Measurements from ENCODE around the gene KDR.

The KDR gene

DNA sequence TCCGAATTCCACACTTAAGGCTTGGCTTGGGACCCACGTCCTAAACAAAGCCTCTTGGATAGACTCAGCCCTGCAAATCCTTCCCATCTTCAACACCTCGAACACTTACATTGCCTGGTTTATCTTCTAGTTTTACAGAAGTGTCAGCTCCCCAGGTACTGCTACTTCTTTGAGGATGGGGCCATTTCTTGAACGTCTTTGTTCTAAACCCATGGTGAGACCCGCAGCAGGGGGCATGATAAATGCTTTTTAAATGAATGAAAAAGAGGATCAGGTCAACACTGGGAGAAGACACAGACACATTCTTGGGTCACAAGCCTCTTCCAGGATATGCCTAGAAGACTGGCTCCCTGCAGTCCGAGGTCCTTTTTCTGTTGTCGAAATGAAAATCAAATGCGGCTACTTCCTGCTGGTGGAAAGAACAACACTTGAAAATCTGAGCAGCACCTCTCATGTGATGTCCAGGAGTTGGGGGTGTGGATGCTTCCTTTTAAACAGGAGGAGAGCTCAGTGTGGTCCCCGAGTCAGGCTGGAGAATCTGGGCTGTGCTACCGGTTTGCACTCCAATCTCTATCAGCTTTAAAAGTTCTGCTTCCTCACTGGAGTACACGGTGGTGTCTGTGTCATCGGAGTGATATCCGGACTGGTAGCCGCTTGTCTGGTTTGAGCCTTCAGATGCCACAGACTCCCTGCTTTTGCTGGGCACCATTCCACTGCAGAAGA is 45.8 kb downstream of the KDR start:
- Mint-ChIP-seq H3K36me3 (no peaks in the 10 kb centered on the region), H3K27me3 (peaks cover 12% of the 10 kb centered on the region), H3K27ac (no peak overlapping the region), H3K4me1 (no peaks in the 10 kb centered on the region), H3K9me3 (no peaks in the 10 kb centered on the region), H3K4me3 (no peak overlapping the region)
- CTCF ChIA-PET: no interaction called here
- no peak for DNase-seq

- no peaks in the 10 kb centered on the region for H3K4me1 Mint-ChIP-seq
- no peaks in the 10 kb centered on the region for H3K36me3 Mint-ChIP-seq
- no peak for DNase-seq
- H3K27ac Mint-ChIP-seq: no peak overlapping the region
- H3K4me3 Mint-ChIP-seq: no peak overlapping the region
- no peaks in the 10 kb centered on the region for H3K9me3 Mint-ChIP-seq
- CTCF ChIA-PET: no interaction called here
- peaks cover 12% of the 10 kb centered on the region for H3K27me3 Mint-ChIP-seq
Observed at GRCh38 chr4:55078987-55079386, 46.4 kb downstream of the KDR start.

DNA sequence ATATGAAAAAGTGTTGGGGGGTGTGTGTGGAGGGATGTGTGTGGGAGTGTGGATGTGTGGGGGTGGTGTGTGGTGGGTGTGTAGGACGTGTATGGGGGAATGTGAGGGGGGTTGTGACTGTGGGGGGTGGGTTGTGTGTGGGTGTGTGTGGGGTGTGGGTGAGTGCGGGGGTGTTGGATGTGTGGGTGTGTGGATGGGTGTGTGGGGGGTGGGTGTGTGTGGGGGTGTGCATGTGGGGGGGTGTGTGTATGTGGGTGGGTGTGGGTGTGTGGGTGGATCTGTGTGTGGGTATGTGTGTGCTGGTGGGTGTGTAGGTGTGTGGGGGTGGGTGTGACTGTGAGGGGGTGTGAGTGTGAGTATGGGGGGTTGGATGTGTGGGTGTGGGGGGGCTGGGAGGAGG is 47.8 kb downstream of the KDR start:
- Mint-ChIP-seq H3K9me3 (no peaks in the 10 kb centered on the region), H3K36me3 (no peaks in the 10 kb centered on the region), H3K27me3 (peaks cover 12% of the 10 kb centered on the region), H3K27ac (no peak overlapping the region), H3K4me1 (no peaks in the 10 kb centered on the region), H3K4me3 (no peak overlapping the region)
- CTCF ChIA-PET: no interaction called here
- DNase-seq: no peak

DNA sequence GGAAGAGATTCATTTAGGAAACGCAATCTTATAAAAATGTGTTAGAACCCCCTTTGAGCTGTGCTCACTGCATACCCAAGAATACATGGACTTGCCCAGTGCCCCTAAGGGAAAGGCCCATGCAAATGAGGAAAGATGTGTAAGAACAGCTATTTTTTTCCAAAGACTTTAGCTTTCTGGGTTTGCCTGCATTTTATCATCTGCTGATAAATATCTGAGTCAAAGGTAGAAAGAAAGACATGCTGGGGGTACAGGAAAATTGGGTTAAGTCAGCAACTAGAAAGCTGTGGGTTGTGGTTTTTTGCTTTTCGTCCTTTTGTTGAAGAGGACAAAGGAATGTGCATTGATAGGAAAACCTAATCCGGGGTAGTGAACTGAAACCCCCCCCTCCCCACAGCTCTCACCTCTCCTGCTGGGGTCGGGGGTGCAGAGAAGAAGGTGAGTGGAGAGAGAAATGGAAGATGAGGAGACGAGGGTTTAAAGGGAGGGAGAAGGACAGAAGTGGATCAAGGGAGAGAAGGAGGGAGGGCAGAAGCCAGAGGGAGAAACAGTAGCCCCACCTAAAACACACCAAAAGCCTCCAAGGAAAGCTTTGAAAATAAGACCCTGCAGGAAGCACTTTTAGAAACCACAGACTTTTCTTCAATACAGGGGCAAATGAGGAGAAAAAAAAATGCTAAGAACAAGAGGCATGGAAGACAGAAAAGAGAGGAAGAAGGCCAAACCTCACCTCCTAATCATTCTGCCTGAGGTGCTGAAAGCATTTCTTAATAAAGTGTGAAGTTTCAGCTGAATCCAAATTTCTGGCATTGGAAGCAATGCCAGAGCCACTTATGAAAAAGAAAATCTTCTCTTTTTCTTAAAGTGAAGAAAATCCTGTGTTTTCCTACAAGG is 49.3 kb downstream of the KDR start:
- Mint-ChIP-seq H3K36me3 (no peaks in the 10 kb centered on the region), H3K9me3 (no peaks in the 10 kb centered on the region), H3K4me3 (no peak overlapping the region), H3K27ac (no peak overlapping the region), H3K27me3 (peaks cover 12% of the 10 kb centered on the region), H3K4me1 (no peaks in the 10 kb centered on the region)
- CTCF ChIA-PET: no interaction called here
- no peak for DNase-seq

DNA sequence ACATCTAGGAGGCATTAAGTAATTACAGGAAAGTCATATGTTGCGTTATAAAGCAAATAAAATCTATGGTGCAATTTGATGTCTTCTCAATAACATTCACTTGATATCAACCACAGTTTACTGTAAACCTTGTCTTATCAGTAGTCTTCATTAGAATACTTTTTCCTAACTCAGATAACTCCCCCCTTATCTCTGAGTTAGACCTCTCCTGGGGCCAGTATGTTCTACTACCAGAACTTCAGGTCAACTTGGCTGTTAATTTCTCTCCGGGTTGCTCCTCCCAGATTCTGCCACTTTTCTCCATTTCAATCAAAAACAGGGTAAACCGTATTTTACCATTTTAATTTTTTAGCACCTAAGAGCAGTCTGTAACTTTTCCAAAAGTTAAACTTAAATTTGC is 50.0 kb downstream of the KDR start:
- Mint-ChIP-seq H3K27me3 (peaks cover 12% of the 10 kb centered on the region), H3K36me3 (no peaks in the 10 kb centered on the region), H3K27ac (no peak overlapping the region), H3K4me3 (no peak overlapping the region), H3K9me3 (no peaks in the 10 kb centered on the region), H3K4me1 (no peaks in the 10 kb centered on the region)
- DNase-seq: no peak
- CTCF ChIA-PET: no interaction called here

- no peak for DNase-seq
- no peaks in the 10 kb centered on the region for H3K36me3 Mint-ChIP-seq
- no peak overlapping the region for H3K4me3 Mint-ChIP-seq
- H3K9me3 Mint-ChIP-seq: no peaks in the 10 kb centered on the region
- H3K27ac Mint-ChIP-seq: no peak overlapping the region
- H3K4me1 Mint-ChIP-seq: no peaks in the 10 kb centered on the region
- peaks cover 4% of the 10 kb centered on the region for H3K27me3 Mint-ChIP-seq
- CTCF ChIA-PET: no interaction called here
Observed at GRCh38 chr4:55074386-55074785, 51.0 kb downstream of the KDR start.

DNA sequence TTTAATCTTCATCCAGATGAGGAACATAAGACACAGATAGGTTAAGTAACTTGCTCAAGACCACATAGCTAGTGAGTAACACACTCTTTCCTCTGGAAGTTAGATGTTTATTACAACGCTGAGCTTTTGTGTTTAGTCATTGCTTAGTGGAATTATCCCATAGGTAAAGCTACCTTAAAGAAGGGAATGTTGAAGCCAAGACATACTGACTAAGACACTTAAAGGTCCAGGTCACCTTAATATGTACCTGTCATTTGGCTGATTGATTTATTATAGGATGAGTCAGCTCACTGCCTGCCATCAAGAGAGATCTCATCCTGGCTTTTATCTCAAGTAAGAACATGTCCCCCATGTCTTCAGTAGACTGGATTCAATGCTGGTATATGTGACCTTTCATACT is 53.4 kb downstream of the KDR start:
- CTCF ChIA-PET: no interaction called here
- Mint-ChIP-seq H3K27ac (no peak overlapping the region), H3K4me1 (no peaks in the 10 kb centered on the region), H3K9me3 (no peaks in the 10 kb centered on the region), H3K4me3 (no peak overlapping the region), H3K27me3 (no peaks in the 10 kb centered on the region), H3K36me3 (no peaks in the 10 kb centered on the region)
- DNase-seq: no peak

GRCh38 chr4:55069248-55069647 is 56.1 kb downstream of the KDR start:
- H3K4me1 Mint-ChIP-seq: no peaks in the 10 kb centered on the region
- H3K4me3 Mint-ChIP-seq: no peak overlapping the region
- CTCF ChIA-PET: no interaction called here
- no peaks in the 10 kb centered on the region for H3K27me3 Mint-ChIP-seq
- H3K36me3 Mint-ChIP-seq: no peaks in the 10 kb centered on the region
- DNase-seq: no peak
- H3K27ac Mint-ChIP-seq: no peak overlapping the region
- no peaks in the 10 kb centered on the region for H3K9me3 Mint-ChIP-seq

GRCh38 chr4:55068522-55068921 is 56.9 kb downstream of the KDR start:
- no peaks in the 10 kb centered on the region for H3K27me3 Mint-ChIP-seq
- DNase-seq: no peak
- H3K36me3 Mint-ChIP-seq: no peaks in the 10 kb centered on the region
- H3K4me3 Mint-ChIP-seq: no peak overlapping the region
- H3K27ac Mint-ChIP-seq: no peak overlapping the region
- CTCF ChIA-PET: interaction anchor here (0.6 to 0.7 kb wide), 2 partner anchors 254 to 282 kb away, joined by 3 read pairs; no protein-coding TSS in a partner anchor
- no peaks in the 10 kb centered on the region for H3K9me3 Mint-ChIP-seq
- no peaks in the 10 kb centered on the region for H3K4me1 Mint-ChIP-seq

DNA sequence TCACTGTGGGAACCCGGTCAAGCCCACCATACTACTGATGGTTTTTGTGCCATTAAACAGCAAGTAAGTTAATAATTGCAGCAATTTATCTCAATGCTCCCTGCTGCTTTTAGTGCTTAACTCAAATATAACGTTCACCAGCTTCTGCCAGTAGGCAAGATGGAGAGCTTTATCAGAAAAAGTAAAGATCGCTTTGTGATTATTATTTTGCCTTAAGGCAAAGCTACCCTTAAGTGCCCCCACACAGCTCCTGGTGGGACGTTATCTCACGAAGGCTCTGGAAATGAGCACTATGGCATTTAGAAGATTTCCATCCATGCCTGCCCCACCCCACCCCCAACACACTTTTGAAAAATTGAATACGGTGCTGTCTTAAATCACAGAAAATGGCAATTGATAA is 59.4 kb downstream of the KDR start:
- H3K27ac Mint-ChIP-seq: no peak overlapping the region
- CTCF ChIA-PET: no interaction called here
- DNase-seq: no peak
- H3K9me3 Mint-ChIP-seq: no peaks in the 10 kb centered on the region
- no peaks in the 10 kb centered on the region for H3K4me1 Mint-ChIP-seq
- no peaks in the 10 kb centered on the region for H3K36me3 Mint-ChIP-seq
- H3K27me3 Mint-ChIP-seq: no peaks in the 10 kb centered on the region
- no peak overlapping the region for H3K4me3 Mint-ChIP-seq

GRCh38 chr4:55055529-55055928 is 69.9 kb downstream of the KDR start:
- CTCF ChIA-PET: no interaction called here
- H3K4me3 Mint-ChIP-seq: no peak overlapping the region
- no peak overlapping the region for H3K27ac Mint-ChIP-seq
- no peaks in the 10 kb centered on the region for H3K36me3 Mint-ChIP-seq
- no peak for DNase-seq
- no peaks in the 10 kb centered on the region for H3K27me3 Mint-ChIP-seq
- H3K9me3 Mint-ChIP-seq: no peaks in the 10 kb centered on the region
- H3K4me1 Mint-ChIP-seq: no peaks in the 10 kb centered on the region

DNA sequence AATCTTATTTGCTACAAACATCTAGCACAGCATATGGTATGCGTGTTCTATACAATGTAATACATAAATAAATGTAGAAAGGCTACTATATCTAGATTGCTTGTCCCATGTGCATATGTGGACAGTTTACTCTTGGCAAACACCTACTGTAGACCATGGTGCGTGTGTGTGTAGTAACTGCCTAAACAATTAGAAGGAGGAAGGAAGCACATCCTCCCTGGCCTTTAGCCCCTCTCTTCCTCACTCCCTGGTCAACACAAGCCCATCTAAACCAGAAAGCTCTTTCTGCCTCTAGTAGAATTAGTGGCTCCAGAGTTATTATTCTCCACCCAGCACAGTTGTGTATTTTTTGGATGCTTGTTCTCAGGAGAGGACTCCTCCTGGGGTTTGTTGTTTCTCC is 73.9 kb downstream of the KDR start:
- Mint-ChIP-seq H3K4me1 (no peaks in the 10 kb centered on the region), H3K9me3 (peaks cover 1% of the 10 kb centered on the region), H3K4me3 (no peak overlapping the region), H3K36me3 (no peaks in the 10 kb centered on the region), H3K27me3 (no peaks in the 10 kb centered on the region), H3K27ac (no peak overlapping the region)
- CTCF ChIA-PET: no interaction called here
- DNase-seq: no peak

DNA sequence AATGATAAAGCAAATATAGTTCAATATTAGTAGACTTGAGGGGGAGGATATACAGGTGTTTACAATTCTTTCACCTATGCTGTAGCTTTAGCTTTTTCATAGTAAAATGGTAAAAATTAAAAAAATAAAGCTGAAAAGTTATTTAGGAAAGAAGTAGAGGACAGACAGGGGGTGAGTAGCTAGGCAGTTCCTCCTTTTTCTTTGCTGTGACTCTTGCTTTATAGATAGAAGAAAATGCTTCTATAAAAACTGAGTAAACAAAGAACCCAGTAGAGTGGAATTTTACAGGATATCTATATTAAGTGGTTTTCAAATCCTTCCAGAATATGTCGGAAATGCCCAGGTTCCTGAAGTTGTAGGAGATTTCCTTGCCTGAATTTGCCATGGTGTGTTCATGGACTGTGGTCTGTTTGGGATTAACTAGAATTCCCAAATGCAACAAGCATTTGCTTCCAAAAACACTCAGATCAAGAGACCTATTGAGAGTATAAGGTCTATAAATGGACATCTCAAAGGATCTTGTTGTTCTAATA is 74.9 kb downstream of the KDR start:
- CTCF ChIA-PET: no interaction called here
- Mint-ChIP-seq H3K27me3 (no peaks in the 10 kb centered on the region), H3K36me3 (no peaks in the 10 kb centered on the region), H3K9me3 (peaks cover 2% of the 10 kb centered on the region), H3K4me1 (no peaks in the 10 kb centered on the region), H3K4me3 (no peak overlapping the region), H3K27ac (no peak overlapping the region)
- no peak for DNase-seq

DNA sequence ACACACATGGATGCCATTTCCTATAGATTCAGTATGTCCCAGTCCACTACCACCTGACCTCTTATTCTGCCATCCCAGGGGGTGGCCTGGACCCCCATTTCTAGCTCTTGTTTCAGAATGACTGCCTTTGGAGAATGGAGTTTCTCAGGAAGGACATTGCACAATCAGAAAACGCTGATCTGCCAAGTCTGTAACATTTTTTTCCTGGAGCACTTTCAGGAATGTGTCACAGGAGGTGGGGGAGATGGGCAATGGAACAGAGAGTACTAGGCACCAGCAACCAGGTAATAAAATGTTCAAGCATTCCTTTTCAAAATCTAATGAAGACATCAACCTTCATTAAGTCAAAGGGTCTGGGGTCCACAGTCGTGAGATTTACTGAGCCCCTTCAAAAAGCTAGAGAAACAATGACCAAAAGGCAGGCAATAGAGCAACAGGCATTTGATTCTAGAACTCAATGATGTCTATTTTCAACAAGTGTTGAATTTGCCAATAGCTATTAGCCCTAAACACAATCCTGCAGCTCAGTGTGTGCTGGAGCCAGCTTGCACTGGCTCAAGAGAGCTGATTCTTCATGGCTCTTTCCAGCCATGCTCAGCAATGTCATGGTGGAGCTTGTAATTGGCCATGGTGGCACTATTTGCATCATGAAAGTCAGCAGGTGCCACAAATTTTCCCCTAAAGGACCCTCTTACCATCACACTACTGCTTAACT is 87.1 kb downstream of the KDR start:
- no peaks in the 10 kb centered on the region for H3K9me3 Mint-ChIP-seq
- H3K27ac Mint-ChIP-seq: no peak overlapping the region
- no peaks in the 10 kb centered on the region for H3K27me3 Mint-ChIP-seq
- no peaks in the 10 kb centered on the region for H3K4me1 Mint-ChIP-seq
- H3K4me3 Mint-ChIP-seq: no peak overlapping the region
- no peaks in the 10 kb centered on the region for H3K36me3 Mint-ChIP-seq
- CTCF ChIA-PET: no interaction called here
- no peak for DNase-seq

Measured in activated naive CD4-positive, alpha-beta T cell treated with anti-CD3 and anti-CD28 coated beads, Interleukin-2, amount 10 ng/mL, durations not matched to agents 7 days and 5 days (primary cell).